ENCODE results near the gene PTPRD.

GRCh38 chr9:10366171-10366779 lies 246.5 kb downstream of the PTPRD start:
- TF ChIP-seq CTCF (IDR thresholded peaks at IDR 0.05) (no peak), POLR2A (IDR thresholded peaks at IDR 0.05) (no peak)

Data from ovary (tissue), 3 donors.